H9 (cell line): Measurements from ENCODE around the gene RNF157. TPM values are rescaled to one million over a fixed set of nuclear protein-coding genes. Genes with fewer than 3 reads are reported as not detected.

Source experiments
- DNase-seq: peaks from one replicate; pipeline ENCODE4 v3.0.0-alpha.2; 2017
- H2AFZ ChIP-seq: one replicate; pipeline ENCODE4 v1.6.1; 2013; ENCODE audit warnings: mild to moderate bottlenecking, low read length, control low read depth, moderate library complexity
- H2AK5ac ChIP-seq: 2 replicates; pipeline ENCODE4 v1.6.1; 2013; ENCODE audit warnings: low read length, control low read depth, mixed read lengths; ENCODE audit not compliant: insufficient read length
- H2BK120ac ChIP-seq: one replicate; pipeline ENCODE4 v1.6.1; 2013; ENCODE audit warnings: low read depth, mild to moderate bottlenecking, low read length, control low read depth, inconsistent platforms; ENCODE audit not compliant: poor library complexity, severe bottlenecking
- H2BK12ac ChIP-seq: 2 replicates; pipeline ENCODE4 v1.6.1; 2013; ENCODE audit warnings: low read length, control low read depth, mixed read lengths, low read depth; ENCODE audit not compliant: insufficient read length
- H2BK15ac ChIP-seq: 2 replicates; pipeline ENCODE4 v1.6.1; 2013; ENCODE audit warnings: low read depth, low read length, control low read depth
- H2BK20ac ChIP-seq: one replicate; pipeline ENCODE4 v1.6.1; 2013; ENCODE audit warnings: low read depth, mild to moderate bottlenecking, low read length, control low read depth, inconsistent platforms; ENCODE audit not compliant: poor library complexity, severe bottlenecking
- H2BK5ac ChIP-seq: 2 replicates; pipeline ENCODE4 v1.6.1; 2013; ENCODE audit warnings: low read length, control low read depth, mixed read lengths; ENCODE audit not compliant: insufficient read length
- H3K14ac ChIP-seq: 2 replicates; pipeline ENCODE4 v1.6.1; 2013; ENCODE audit warnings: low read length, control low read depth; ENCODE audit not compliant: insufficient read depth
- H3K18ac ChIP-seq: 2 replicates; pipeline ENCODE4 v1.6.1; 2013; ENCODE audit warnings: low read depth, mild to moderate bottlenecking, mixed read lengths, low read length, control low read depth; ENCODE audit not compliant: insufficient read length
- H3K23ac ChIP-seq: 2 replicates; pipeline ENCODE4 v1.6.1; 2013; ENCODE audit warnings: low read length, control low read depth, mixed read lengths, low read depth; ENCODE audit not compliant: insufficient read length
- H3K23me2 ChIP-seq: 2 replicates; pipeline ENCODE4 v1.6.1; 2013; ENCODE audit warnings: low read depth, mild to moderate bottlenecking, mixed read lengths, low read length, control low read depth; ENCODE audit not compliant: insufficient read length, poor library complexity, severe bottlenecking
- H3K27ac ChIP-seq: 2 replicates; pipeline ENCODE4 v1.5.1; 2013; ENCODE audit warnings: low read length, control low read depth, mixed read lengths, low read depth; ENCODE audit not compliant: insufficient read length
- H3K27me3 ChIP-seq: 2 replicates; pipeline ENCODE4 v1.6.1; 2013; ENCODE audit warnings: low read length, control low read depth, inconsistent platforms; ENCODE audit not compliant: insufficient read depth
- H3K4ac ChIP-seq: 2 replicates; pipeline ENCODE4 v1.6.1; 2013; ENCODE audit warnings: low read depth, mild to moderate bottlenecking, control low read depth, inconsistent platforms, low read length, moderate library complexity
- H3K4me1 ChIP-seq: 2 replicates; pipeline ENCODE4 v1.6.1; 2013; ENCODE audit warnings: low read length, control low read depth, inconsistent platforms; ENCODE audit not compliant: insufficient read depth
- H3K4me2 ChIP-seq: 2 replicates; pipeline ENCODE4 v1.6.1; 2013; ENCODE audit warnings: low read length, control low read depth, mixed read lengths; ENCODE audit not compliant: insufficient read length, insufficient read depth
- H3K56ac ChIP-seq: 2 replicates; pipeline ENCODE4 v1.6.1; 2013; ENCODE audit warnings: low read depth, mild to moderate bottlenecking, mixed read lengths, low read length, control low read depth; ENCODE audit not compliant: insufficient read length
- H3K79me1 ChIP-seq: 2 replicates; pipeline ENCODE4 v1.6.1; 2013; ENCODE audit warnings: low read depth, mild to moderate bottlenecking, moderate library complexity, low read length, control low read depth, inconsistent platforms; ENCODE audit not compliant: insufficient read depth, poor library complexity, severe bottlenecking
- H3K79me2 ChIP-seq: 2 replicates; pipeline ENCODE4 v1.6.1; 2013; ENCODE audit warnings: low read length, control low read depth, inconsistent platforms; ENCODE audit not compliant: insufficient read depth
- H3K9ac ChIP-seq: 2 replicates; pipeline ENCODE4 v1.6.1; 2013; ENCODE audit warnings: low read length, control low read depth, mixed read lengths; ENCODE audit not compliant: insufficient read length; ENCODE audit errors: extremely low read depth
- H3K9me3 ChIP-seq: one replicate; pipeline ENCODE4 v1.6.1; 2013; ENCODE audit warnings: low read depth, low read length, inconsistent platforms; ENCODE audit not compliant: control insufficient read depth
- H3T11ph ChIP-seq: one replicate; pipeline ENCODE4 v1.6.1; 2013; ENCODE audit warnings: mild to moderate bottlenecking, low read length, control low read depth, inconsistent platforms
- H4K20me1 ChIP-seq: one replicate; pipeline ENCODE4 v1.6.1; 2013; ENCODE audit not compliant: control insufficient read depth, insufficient read length, insufficient read depth
- H4K5ac ChIP-seq: 2 replicates; pipeline ENCODE4 v1.6.1; 2013; ENCODE audit warnings: low read depth, mild to moderate bottlenecking, mixed read lengths, low read length, control low read depth; ENCODE audit not compliant: insufficient read length
- H4K8ac ChIP-seq: replicated peaks from 2 replicates; pipeline ENCODE4 v1.6.1; 2013; ENCODE audit warnings: low read length, control low read depth, mixed read lengths, low read depth; ENCODE audit not compliant: insufficient read length
- H4K91ac ChIP-seq: 2 replicates; pipeline ENCODE4 v1.6.1; 2013; ENCODE audit warnings: low read depth, mild to moderate bottlenecking, moderate library complexity, mixed read lengths, low read length, control low read depth; ENCODE audit not compliant: insufficient read length
- H3K27ac Mint-ChIP-seq, 3 experiments: 2 replicates in 2 of 3; 3 replicates in 1 of 3; pipeline ENCODE4 v1.8.0; 2020 to 2021; ENCODE audit warnings: mixed read lengths in 3 of 3, mild to moderate bottlenecking in 1 of 3, moderate library complexity in 1 of 3
- H3K27me3 Mint-ChIP-seq: 2 replicates; pipeline ENCODE4 v1.8.0; 2021; ENCODE audit warnings: low read depth, mild to moderate bottlenecking, moderate library complexity, mixed read lengths
- H3K36me3 Mint-ChIP-seq, 3 experiments: 2 replicates in 2 of 3; 3 replicates in 1 of 3; pipeline ENCODE4 v1.8.0; 2020 to 2021; ENCODE audit warnings: low read depth in 3 of 3, mixed read lengths in 3 of 3; ENCODE audit not compliant: insufficient read depth in 1 of 3
- H3K4me1 Mint-ChIP-seq, 2 experiments: 2 replicates each; pipeline ENCODE4 v1.8.0; 2020; ENCODE audit warnings: mixed read lengths in 2 of 2
- H3K4me3 Mint-ChIP-seq, 2 experiments: 2 replicates in 1 of 2; 3 replicates in 1 of 2; pipeline ENCODE4 v1.8.0; 2020 to 2021; ENCODE audit warnings: mild to moderate bottlenecking in 2 of 2, mixed read lengths in 2 of 2, moderate library complexity in 1 of 2
- H3K9me3 Mint-ChIP-seq, 2 experiments: 2 replicates in 1 of 2; 3 replicates in 1 of 2; pipeline ENCODE4 v1.8.0; 2020; ENCODE audit warnings: mild to moderate bottlenecking in 2 of 2, mixed read lengths in 2 of 2, moderate library complexity in 1 of 2
- WGBS: extraction: QIAGEN DNeasy Blood & Tissue Kit; methylation state at CpG from one replicate; pipeline ENCODE4 v1.1.7; 2013; ENCODE audit warnings: missing lambda C conversion rate, low lambda C conversion rate, mixed read lengths; ENCODE audit not compliant: insufficient read length; ENCODE audit errors: extremely low coverage; 5-methylcytosine and 5-hydroxymethylcytosine counted together
- total RNA-seq: library from RNA; stranded (reverse); gene quantifications from 2 replicates; pipeline ENCODE4 v1.2.1, GENCODE V29; 2021
- TF ChIP-seq, protein P1 (sequence below): fragments of 200-600 bp; sonication (generic); conservative IDR thresholded peaks from 3 replicates; pipeline ENCODE4 v1.8.0; 2021; ENCODE audit warnings: antibody characterized with exemption, mild to moderate bottlenecking

RNF157 gene
- total RNA-seq, 1 experiment from 2014 or later: 9.9 TPM

DNA sequence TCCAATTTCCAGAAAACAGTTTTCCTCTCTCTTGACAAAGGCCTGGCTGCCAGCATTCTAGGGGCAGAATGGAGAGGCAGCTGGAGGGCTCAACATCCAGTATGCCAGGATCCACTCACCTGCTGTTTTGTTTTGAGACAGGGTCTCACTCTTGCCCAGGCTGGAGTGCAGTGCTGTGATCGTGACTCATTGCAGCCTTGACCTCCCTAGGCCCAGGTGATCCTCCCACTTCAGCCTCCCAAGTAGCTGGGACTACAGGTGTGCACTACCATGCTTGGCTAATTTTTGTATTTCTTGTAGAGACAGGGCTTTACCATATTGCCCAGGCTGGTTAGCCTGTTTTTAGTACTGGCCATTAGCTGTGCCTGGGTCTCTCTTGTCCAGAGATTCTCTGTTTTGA lies 70.2 kb downstream of the RNF157 start:
- Histone ChIP-seq H2BK5ac (no peak overlapping the region), H3K18ac (no peak overlapping the region), H3T11ph (no peak overlapping the region), H3K9me3 (no peaks in the 10 kb centered on the region), H3K4me2 (no peak overlapping the region), H3K79me1 (no peaks in the 10 kb centered on the region), H3K79me2 (no peaks in the 10 kb centered on the region), H3K23ac (no peak overlapping the region), H4K8ac (no peak overlapping the region), H3K4ac (no peak overlapping the region), H2BK20ac (no peak overlapping the region), H3K14ac (no peak overlapping the region), H3K27ac (no peak overlapping the region), H2BK120ac (no peak overlapping the region), H3K27me3 (no peaks in the 10 kb centered on the region), H3K23me2 (no peaks in the 10 kb centered on the region), H3K4me1 (no peaks in the 10 kb centered on the region), H2BK12ac (no peak overlapping the region), H2AFZ (no peak overlapping the region), H2AK5ac (no peak overlapping the region), H3K9ac (no peak overlapping the region), H4K91ac (no peak overlapping the region), H4K5ac (no peak overlapping the region), H2BK15ac (no peak overlapping the region), H4K20me1 (no peaks in the 10 kb centered on the region), H3K56ac (no peak overlapping the region)
- Mint-ChIP-seq H3K27me3 (no peaks in the 10 kb centered on the region), H3K9me3 (no peaks in the 10 kb centered on the region), H3K27ac (no peak overlapping the region), H3K36me3 (no peaks in the 10 kb centered on the region), H3K4me3 (no peak overlapping the region), H3K4me1 (peaks cover 3 to 6% of the 10 kb centered on the region in 2 experiments; a peak in 2 of 4 replicates)
- WGBS: no CpG with 5 or more reads among the region's 1 CpG
- no peak for DNase-seq
- TF ChIP-seq, protein P1, sequence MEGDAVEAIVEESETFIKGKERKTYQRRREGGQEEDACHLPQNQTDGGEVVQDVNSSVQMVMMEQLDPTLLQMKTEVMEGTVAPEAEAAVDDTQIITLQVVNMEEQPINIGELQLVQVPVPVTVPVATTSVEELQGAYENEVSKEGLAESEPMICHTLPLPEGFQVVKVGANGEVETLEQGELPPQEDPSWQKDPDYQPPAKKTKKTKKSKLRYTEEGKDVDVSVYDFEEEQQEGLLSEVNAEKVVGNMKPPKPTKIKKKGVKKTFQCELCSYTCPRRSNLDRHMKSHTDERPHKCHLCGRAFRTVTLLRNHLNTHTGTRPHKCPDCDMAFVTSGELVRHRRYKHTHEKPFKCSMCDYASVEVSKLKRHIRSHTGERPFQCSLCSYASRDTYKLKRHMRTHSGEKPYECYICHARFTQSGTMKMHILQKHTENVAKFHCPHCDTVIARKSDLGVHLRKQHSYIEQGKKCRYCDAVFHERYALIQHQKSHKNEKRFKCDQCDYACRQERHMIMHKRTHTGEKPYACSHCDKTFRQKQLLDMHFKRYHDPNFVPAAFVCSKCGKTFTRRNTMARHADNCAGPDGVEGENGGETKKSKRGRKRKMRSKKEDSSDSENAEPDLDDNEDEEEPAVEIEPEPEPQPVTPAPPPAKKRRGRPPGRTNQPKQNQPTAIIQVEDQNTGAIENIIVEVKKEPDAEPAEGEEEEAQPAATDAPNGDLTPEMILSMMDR: no peak
